ENCODE results near the gene MBD6. TPM values are rescaled to one million over a fixed set of nuclear protein-coding genes. Genes with fewer than 3 reads are reported as not detected.
A peak's percentile ranks its signal among the peaks of the same experiment; 100 is the strongest.

MBD6 gene
- total RNA-seq, 1 experiment from 2014 or later: 140 TPM

GRCh38 chr12:57515408-57515933 is 7.2 kb upstream of the MBD6 start:
- Histone ChIP-seq H3K9me3 (ENCODE audit: low read depth, low read length, poor library complexity, severe bottlenecking) (no peaks in the 10 kb centered on the region), H3K27ac (ENCODE audit: low read depth, low read length, poor library complexity, severe bottlenecking) (peak overlapping the region; percentile 58), H3K4me3 (ENCODE audit: low read depth, low read length, poor library complexity, severe bottlenecking) (no peak overlapping the region), H3K36me3 (ENCODE audit: insufficient read depth, low read length, poor library complexity, severe bottlenecking) (peaks cover 96% of the 10 kb centered on the region), H3K4me1 (ENCODE audit: insufficient read depth, low read length, poor library complexity, severe bottlenecking) (peaks cover 18% of the 10 kb centered on the region), H3K27me3 (replicated peaks; ENCODE audit: insufficient read depth, low read depth, low read length, poor library complexity) (no peaks in the 10 kb centered on the region)
- ChIA-PET CTCF (no interaction called here), POLR2A (ENCODE audit: low non-redundant PET) (interaction anchor here (0.8 kb wide), 1 partner anchor 15 kb away, joined by 4 read pairs; no protein-coding TSS in a partner anchor)
- intact Hi-C loops (cut with micrococcal nuclease; ENCODE audit: unreplicated experiment): no loop called here
- no peak for TF ChIP-seq CTCF (conservative IDR thresholded peaks at IDR 0.05; ENCODE audit: low read depth, low read length)
- TF ChIP-seq EZH2 (IDR thresholded peaks at IDR 0.05; ENCODE audit: borderline replicate concordance, low read depth, low read length, poor library complexity, severe bottlenecking): no peak
- no TSS peak for BruUV-seq (replicated peaks)
- DNase-seq (ENCODE audit: low spot score): no peak

GRCh38 chr12:57515934-57516541 is 6.6 kb upstream of the MBD6 start:
- Histone ChIP-seq H3K27me3 (replicated peaks; ENCODE audit: insufficient read depth, low read depth, low read length, poor library complexity) (no peaks in the 10 kb centered on the region), H3K4me3 (ENCODE audit: low read depth, low read length, poor library complexity, severe bottlenecking) (no peak overlapping the region), H3K9me3 (ENCODE audit: low read depth, low read length, poor library complexity, severe bottlenecking) (no peaks in the 10 kb centered on the region), H3K27ac (ENCODE audit: low read depth, low read length, poor library complexity, severe bottlenecking) (peak overlapping the region; percentile 43), H3K36me3 (ENCODE audit: insufficient read depth, low read length, poor library complexity, severe bottlenecking) (peaks cover 91% of the 10 kb centered on the region), H3K4me1 (ENCODE audit: insufficient read depth, low read length, poor library complexity, severe bottlenecking) (peaks cover 21% of the 10 kb centered on the region)
- no peak for TF ChIP-seq EZH2 (IDR thresholded peaks at IDR 0.05; ENCODE audit: borderline replicate concordance, low read depth, low read length, poor library complexity, severe bottlenecking)
- TF ChIP-seq CTCF (conservative IDR thresholded peaks at IDR 0.05; ENCODE audit: low read depth, low read length): no peak
- CTCF ChIA-PET: no interaction called here
- DNase-seq (ENCODE audit: low spot score): no peak
- intact Hi-C loops (cut with micrococcal nuclease; ENCODE audit: unreplicated experiment): no loop called here
- BruUV-seq (replicated peaks): TSS peak; percentile 26
- POLR2A ChIA-PET (ENCODE audit: low non-redundant PET): no interaction called here

- H3K27me3 ChIP-seq (replicated peaks; ENCODE audit: insufficient read depth, low read depth, low read length, poor library complexity): no peaks in the 10 kb centered on the region
- TF ChIP-seq CTCF (conservative IDR thresholded peaks at IDR 0.05; ENCODE audit: low read depth, low read length) (no peak), EZH2 (IDR thresholded peaks at IDR 0.05; ENCODE audit: borderline replicate concordance, low read depth, low read length, poor library complexity, severe bottlenecking) (no peak)
- H3K9me3 ChIP-seq (ENCODE audit: low read depth, low read length, poor library complexity, severe bottlenecking): no peaks in the 10 kb centered on the region
- ChIA-PET CTCF (no interaction called here), POLR2A (ENCODE audit: low non-redundant PET) (no interaction called here)
- H3K27ac ChIP-seq (ENCODE audit: low read depth, low read length, poor library complexity, severe bottlenecking): peak overlapping the region; percentile 43
- BruUV-seq (replicated peaks): no TSS peak
- peaks cover 27% of the 10 kb centered on the region for H3K4me1 ChIP-seq (ENCODE audit: insufficient read depth, low read length, poor library complexity, severe bottlenecking)
- no peak overlapping the region for H3K4me3 ChIP-seq (ENCODE audit: low read depth, low read length, poor library complexity, severe bottlenecking)
- intact Hi-C loops (cut with micrococcal nuclease; ENCODE audit: unreplicated experiment): no loop called here
- no peak for DNase-seq (ENCODE audit: low spot score)
- peaks cover 84% of the 10 kb centered on the region for H3K36me3 ChIP-seq (ENCODE audit: insufficient read depth, low read length, poor library complexity, severe bottlenecking)
Measured at GRCh38 chr12:57516617-57517153, 5.9 kb upstream of the MBD6 start.

Data from A673 (cell line).